ENCODE measurements around the gene ADNP2.

ADNP2 gene

GRCh38 chr18:80108121-80108536 is 933 bp upstream of the ADNP2 start:
- DNase-seq, result no peak

- DNase-seq, result no peak
These were observed 615 bp downstream of the ADNP2 start for GRCh38 chr18:80109676-80110078.

- peak; percentile 10 for DNase-seq
These were observed 3.7 kb downstream of the ADNP2 start for GRCh38 chr18:80112624-80113248.

- DNase-seq, result no peak
These were observed 6.0 kb downstream of the ADNP2 start for GRCh38 chr18:80115035-80115434.

- DNase-seq, result no peak
These were observed 10.0 kb downstream of the ADNP2 start for GRCh38 chr18:80119111-80119510.

- no peak for DNase-seq
These were observed 11.9 kb downstream of the ADNP2 start for GRCh38 chr18:80120932-80121331.

GRCh38 chr18:80124131-80124530 is 15.1 kb downstream of the ADNP2 start:
- no peak for DNase-seq

- no peak for DNase-seq
These were observed 17.7 kb downstream of the ADNP2 start for GRCh38 chr18:80126797-80127196.

- DNase-seq, result no peak
These were observed 18.6 kb downstream of the ADNP2 start for GRCh38 chr18:80127635-80128034.

- no peak for DNase-seq
These were observed 20.8 kb downstream of the ADNP2 start for GRCh38 chr18:80129672-80130367.

GRCh38 chr18:80130555-80130954 is 21.5 kb downstream of the ADNP2 start:
- DNase-seq, result no peak

GRCh38 chr18:80132180-80132812 is 23.2 kb downstream of the ADNP2 start:
- DNase-seq, result no peak

- DNase-seq, result no peak
These were observed 24.1 kb downstream of the ADNP2 start for GRCh38 chr18:80133124-80133523.

GRCh38 chr18:80135136-80135535 is 26.1 kb downstream of the ADNP2 start:
- no peak for DNase-seq

GRCh38 chr18:80136679-80137078 is 27.6 kb downstream of the ADNP2 start:
- DNase-seq, result no peak

GRCh38 chr18:80137137-80137536 is 28.1 kb downstream of the ADNP2 start:
- DNase-seq, result no peak

GRCh38 chr18:80137976-80138375 is 28.9 kb downstream of the ADNP2 start:
- no peak for DNase-seq

- no peak for DNase-seq
These were observed 31.5 kb downstream of the ADNP2 start for GRCh38 chr18:80140455-80140985.

GRCh38 chr18:80143881-80144280 is 34.8 kb downstream of the ADNP2 start:
- DNase-seq, result no peak

- DNase-seq, result no peak
These were observed 36.2 kb downstream of the ADNP2 start for GRCh38 chr18:80145196-80145804.

GRCh38 chr18:80147037-80147417 is 38.0 kb downstream of the ADNP2 start:
- DNase-seq, result no peak

- peak; percentile 77 for DNase-seq
These were observed 38.6 kb downstream of the ADNP2 start for GRCh38 chr18:80147418-80148325.
